Natural killer cell (primary cell): Measurements from ENCODE around the gene SMARCB1. TPM values are rescaled to one million over a fixed set of nuclear protein-coding genes. Genes with fewer than 3 reads are reported as not detected.
"Not testable (repeated sequence)": the region's sequence is repeated elsewhere in the genome, so short reads cannot be mapped to it uniquely, and the experiment has no call there.

Experiments used
- ATAC-seq, 3 donors: fragments of 150-1000 bp in 2 of 3; fragments of 200-7000 bp in 1 of 3; cut with Tn5 transposase; 1 replicate in 1 of 3; 2 replicates in 2 of 3; pipeline ENCODE4 v1.10.0; 2021; ENCODE audit warnings: mild to moderate bottlenecking in 2 of 3, moderate library complexity in 2 of 3
- DNase-seq, 2 donors: peaks; one replicate each; pipeline versions ENCODE4 v3.0.0 to v3.0.0-alpha.2; 2013 to 2021; ENCODE audit warnings: mixed read lengths in 1 of 2
- H3K27ac ChIP-seq: one replicate; pipeline ENCODE4 v1.5.1; 2013; ENCODE audit warnings: mild to moderate bottlenecking, low read length
- H3K27me3 ChIP-seq: one replicate; pipeline ENCODE4 v1.6.1; 2013; ENCODE audit warnings: low read length; ENCODE audit not compliant: control insufficient read depth, insufficient read depth
- H3K36me3 ChIP-seq: one replicate; pipeline ENCODE4 v1.6.1; 2013; ENCODE audit warnings: low read length; ENCODE audit not compliant: control insufficient read depth, insufficient read depth
- H3K4me1 ChIP-seq: one replicate; pipeline ENCODE4 v1.6.1; 2013; ENCODE audit warnings: low read length; ENCODE audit not compliant: control insufficient read depth, insufficient read depth
- H3K4me3 ChIP-seq: one replicate; pipeline ENCODE4 v1.5.1; 2013; ENCODE audit warnings: low read length
- H3K9me3 ChIP-seq: one replicate; pipeline ENCODE4 v1.6.1; 2013; ENCODE audit warnings: low read length; ENCODE audit not compliant: control insufficient read depth, insufficient read depth
- H3K27ac Mint-ChIP-seq, 2 donors: one replicate each; pipeline ENCODE4 v1.8.0; 2022; ENCODE audit warnings: mild to moderate bottlenecking in 2 of 2, mixed read lengths in 2 of 2, moderate library complexity in 1 of 2
- H3K27me3 Mint-ChIP-seq, 2 donors: one replicate each; pipeline ENCODE4 v1.8.0; 2022; ENCODE audit warnings: low read depth in 2 of 2, mixed read lengths in 2 of 2
- H3K36me3 Mint-ChIP-seq: one replicate; pipeline ENCODE4 v1.8.0; 2022; ENCODE audit warnings: mixed read lengths
- H3K4me1 Mint-ChIP-seq, 2 donors: one replicate each; pipeline ENCODE4 v1.8.0; 2022; ENCODE audit warnings: mixed read lengths in 2 of 2
- H3K4me3 Mint-ChIP-seq: one replicate; pipeline ENCODE4 v1.8.0; 2022; ENCODE audit warnings: mild to moderate bottlenecking, moderate library complexity, mixed read lengths
- H3K9me3 Mint-ChIP-seq, 2 donors: one replicate each; pipeline ENCODE4 v1.8.0; 2022; ENCODE audit warnings: mixed read lengths in 2 of 2
- CTCF ChIP-seq: fragments of 200-600 bp; IDR thresholded peaks from one replicate; pipeline ENCODE4 v1.8.0; 2022; ENCODE audit warnings: antibody characterized with exemption
- WGBS: methylation state at CpG from one replicate; pipeline ENCODE4 v1.1.7; 2013; ENCODE audit warnings: missing lambda C conversion rate; ENCODE audit not compliant: insufficient coverage; 5-methylcytosine and 5-hydroxymethylcytosine counted together
- intact Hi-C: fragments of 100-400 bp; cut with micrococcal nuclease; formaldehyde crosslinking; loops from one replicate; pipeline ENCODE4 v1.14.2; 2022
- total RNA-seq, 4 donors: library from RNA; stranded (reverse); fragments of 120-200 nt in 1 of 4; gene quantifications; one replicate each; pipeline versions ENCODE4 v1.2.3 to v1.2.4, GENCODE V29; 2013 to 2022

The SMARCB1 gene
- total RNA-seq, 3 donors from 2014 or later (not counting 1 experiment from before 2014, with no cell fraction given): 56.3 to 76.9 (median 69.8) TPM

- Mint-ChIP-seq H3K36me3 (no peaks in the 10 kb centered on the region), H3K4me3 (peak overlapping the region; percentile 94), H3K27ac (peak overlapping the region in 1 of 2 donors; percentile 93), H3K9me3 (no peaks in the 10 kb centered on the region), H3K27me3 (no peaks in the 10 kb centered on the region), H3K4me1 (peaks cover 21 to 23% of the 10 kb centered on the region in 2 donors)
- no peak for TF ChIP-seq CTCF
- Histone ChIP-seq H3K27me3 (no peaks in the 10 kb centered on the region), H3K9me3 (no peaks in the 10 kb centered on the region), H3K27ac (no peak overlapping the region), H3K4me3 (no peak overlapping the region), H3K36me3 (no peaks in the 10 kb centered on the region), H3K4me1 (peaks cover 22% of the 10 kb centered on the region)
- WGBS: 97% methylated on average over 4 of the region's 4 CpGs
- no peak for ATAC-seq
- DNase-seq: no peak
- intact Hi-C loops: loop anchor here (10.0 kb wide), 1 partner anchor 904 kb away; no protein-coding TSS in a partner anchor
These were observed 72.4 kb downstream of the SMARCB1 start for GRCh38 chr22:23859201-23859600.

GRCh38 chr22:23860187-23860586, 73.4 kb downstream of the SMARCB1 start:
- 97% methylated on average over 8 of the region's 8 CpGs for WGBS
- H3K27ac Mint-ChIP-seq, H3K4me3 Mint-ChIP-seq, intact Hi-C loops, H3K9me3 ChIP-seq, H3K4me3 ChIP-seq, ATAC-seq, H3K9me3 Mint-ChIP-seq, H3K36me3 Mint-ChIP-seq, H3K27me3 Mint-ChIP-seq, H3K36me3 ChIP-seq, H3K27ac ChIP-seq, H3K27me3 ChIP-seq, DNase-seq: not testable (repeated sequence)
- peaks cover 22% of the 10 kb centered on the region for H3K4me1 ChIP-seq
- peaks cover 21 to 23% of the 10 kb centered on the region in 2 donors for H3K4me1 Mint-ChIP-seq

- intact Hi-C loops: no loop called here
- Histone ChIP-seq H3K36me3 (no peaks in the 10 kb centered on the region), H3K4me1 (peaks cover 15% of the 10 kb centered on the region), H3K27me3 (no peaks in the 10 kb centered on the region), H3K27ac (no peak overlapping the region), H3K9me3 (no peaks in the 10 kb centered on the region), H3K4me3 (no peak overlapping the region)
- no peak overlapping the region for H3K27ac Mint-ChIP-seq
- no peaks in the 10 kb centered on the region for H3K36me3 Mint-ChIP-seq
- H3K9me3 Mint-ChIP-seq: no peaks in the 10 kb centered on the region
- 94% methylated on average over 3 of the region's 3 CpGs for WGBS
- TF ChIP-seq CTCF: no peak
- H3K4me3 Mint-ChIP-seq: peak overlapping the region; percentile 17
- peaks cover 15 to 16% of the 10 kb centered on the region in 2 donors for H3K4me1 Mint-ChIP-seq
- ATAC-seq (no peak), DNase-seq (peak in 1 of 2 donors; percentile 40)
- H3K27me3 Mint-ChIP-seq: no peaks in the 10 kb centered on the region
These were observed 75.3 kb downstream of the SMARCB1 start for GRCh38 chr22:23862103-23862502.

GRCh38 chr22:23864499-23865154, 77.9 kb downstream of the SMARCB1 start:
- H3K27me3 ChIP-seq, H3K9me3 Mint-ChIP-seq, intact Hi-C loops, H3K4me1 ChIP-seq, H3K27ac Mint-ChIP-seq, H3K4me3 ChIP-seq, DNase-seq, H3K27me3 Mint-ChIP-seq, H3K36me3 Mint-ChIP-seq, H3K27ac ChIP-seq, ATAC-seq, H3K4me3 Mint-ChIP-seq, H3K9me3 ChIP-seq, H3K4me1 Mint-ChIP-seq: not testable (repeated sequence)
- WGBS: 93% methylated on average over 9 of the region's 11 CpGs
- peaks cover 18% of the 10 kb centered on the region for H3K36me3 ChIP-seq
